LNCaP clone FGC (cell line): ENCODE measurements around the gene PNPLA5.
A peak's percentile ranks its signal among the peaks of the same experiment; 100 is the strongest.

Source experiments
- DNase-seq: peaks from one replicate; pipeline ENCODE4 v3.0.0-alpha.2; 2011; ENCODE audit warnings: low read depth
- H3K4me3 ChIP-seq: 2 replicates; pipeline ENCODE4 v1.5.1; 2011; ENCODE audit warnings: mild to moderate bottlenecking, low read depth, low read length, control low read depth
- TF ChIP-seq, protein P1 (sequence below): IDR thresholded peaks from 2 replicates; pipeline ENCODE4 v1.5.1; 2012; ENCODE audit warnings: mild to moderate bottlenecking; ENCODE audit not compliant: control insufficient read depth, insufficient read depth; ENCODE audit errors: extremely low read depth

The PNPLA5 gene

GRCh38 chr22:43886231-43886630 is 5.6 kb downstream of the PNPLA5 start:
- TF ChIP-seq, protein P1, sequence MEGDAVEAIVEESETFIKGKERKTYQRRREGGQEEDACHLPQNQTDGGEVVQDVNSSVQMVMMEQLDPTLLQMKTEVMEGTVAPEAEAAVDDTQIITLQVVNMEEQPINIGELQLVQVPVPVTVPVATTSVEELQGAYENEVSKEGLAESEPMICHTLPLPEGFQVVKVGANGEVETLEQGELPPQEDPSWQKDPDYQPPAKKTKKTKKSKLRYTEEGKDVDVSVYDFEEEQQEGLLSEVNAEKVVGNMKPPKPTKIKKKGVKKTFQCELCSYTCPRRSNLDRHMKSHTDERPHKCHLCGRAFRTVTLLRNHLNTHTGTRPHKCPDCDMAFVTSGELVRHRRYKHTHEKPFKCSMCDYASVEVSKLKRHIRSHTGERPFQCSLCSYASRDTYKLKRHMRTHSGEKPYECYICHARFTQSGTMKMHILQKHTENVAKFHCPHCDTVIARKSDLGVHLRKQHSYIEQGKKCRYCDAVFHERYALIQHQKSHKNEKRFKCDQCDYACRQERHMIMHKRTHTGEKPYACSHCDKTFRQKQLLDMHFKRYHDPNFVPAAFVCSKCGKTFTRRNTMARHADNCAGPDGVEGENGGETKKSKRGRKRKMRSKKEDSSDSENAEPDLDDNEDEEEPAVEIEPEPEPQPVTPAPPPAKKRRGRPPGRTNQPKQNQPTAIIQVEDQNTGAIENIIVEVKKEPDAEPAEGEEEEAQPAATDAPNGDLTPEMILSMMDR = no peak
- no peak overlapping the region for H3K4me3 ChIP-seq
- no peak for DNase-seq

- TF ChIP-seq, protein P1 = no peak
- no peak for DNase-seq
- H3K4me3 ChIP-seq = no peak overlapping the region
Measured at GRCh38 chr22:43885786-43886185, 6.0 kb downstream of the PNPLA5 start.

DNA sequence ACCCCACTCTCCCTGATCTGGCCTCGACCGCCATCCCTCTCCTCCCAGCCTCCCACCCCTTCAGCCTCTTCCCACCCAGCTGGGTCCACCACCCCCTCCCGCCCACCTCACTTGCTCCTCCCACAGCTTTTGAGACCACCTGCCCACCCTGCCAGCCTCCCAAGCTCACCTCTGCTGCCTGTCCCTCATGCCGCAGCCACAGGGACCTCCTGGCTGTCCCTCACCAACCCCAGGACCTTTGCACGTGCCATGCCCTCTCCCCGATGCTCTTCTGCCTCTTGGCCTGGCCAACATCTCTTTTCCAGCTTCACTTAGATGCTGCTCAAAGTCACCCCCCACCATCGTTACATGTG is 6.5 kb downstream of the PNPLA5 start:
- H3K4me3 ChIP-seq = no peak overlapping the region
- DNase-seq = no peak
- TF ChIP-seq, protein P1 = no peak

- H3K4me3 ChIP-seq = no peak overlapping the region
- TF ChIP-seq, protein P1 = peak; percentile 68
- DNase-seq = no peak
Measured at GRCh38 chr22:43884600-43885318, 7.1 kb downstream of the PNPLA5 start.

- TF ChIP-seq, protein P1 = no peak
- no peak for DNase-seq
- H3K4me3 ChIP-seq = no peak overlapping the region
Measured at GRCh38 chr22:43883719-43884415, 7.9 kb downstream of the PNPLA5 start.

DNA sequence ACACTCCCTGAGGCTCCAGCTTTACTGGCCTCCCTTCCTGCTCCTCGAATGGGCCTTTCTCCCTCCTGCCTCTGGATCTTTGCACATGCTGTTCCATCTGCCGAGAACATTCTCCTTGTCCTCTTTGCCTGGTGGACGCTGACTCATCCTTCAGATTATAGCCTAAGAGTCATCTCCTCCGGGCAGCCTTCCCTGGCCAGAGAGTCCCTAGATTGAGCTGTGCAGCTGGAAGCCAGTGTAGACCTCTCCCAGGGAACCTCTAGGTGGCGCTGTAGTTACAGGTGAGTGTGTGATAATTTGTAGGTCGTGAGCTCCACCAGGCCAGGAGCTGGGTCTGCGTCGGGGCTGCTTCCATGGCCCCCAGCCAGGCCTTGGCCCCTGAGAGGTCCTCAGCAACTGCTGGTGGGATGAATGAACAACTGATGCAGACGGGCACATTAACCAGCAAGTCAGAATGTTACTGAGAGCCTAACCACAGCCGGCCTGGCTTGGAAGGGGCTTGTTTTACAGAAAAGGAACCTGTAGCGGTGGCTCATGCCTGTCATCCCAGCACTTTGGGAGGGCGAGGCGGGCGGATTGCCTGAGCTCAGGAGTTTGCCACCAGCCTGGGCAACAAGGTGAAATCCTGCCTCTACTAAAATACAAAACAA is 8.7 kb downstream of the PNPLA5 start:
- H3K4me3 ChIP-seq = no peak overlapping the region
- peak; percentile 33 for DNase-seq
- TF ChIP-seq, protein P1 = peak; percentile 47
